GM18951 (cell line): ENCODE results near the gene SLC25A44.
"Not testable (repeated sequence)": the region's sequence is repeated elsewhere in the genome, so short reads cannot be mapped to it uniquely, and the experiment has no call there.

Experiments used
- POLR2A ChIP-seq: IDR thresholded peaks from 4 replicates; pipeline ENCODE4 v1.6.1; 2011; ENCODE audit warnings: mild to moderate bottlenecking; ENCODE audit not compliant: insufficient read length, insufficient read depth; ENCODE audit errors: extremely low read depth
- in situ Hi-C: fragments of 300-500 bp; cut with MboI; formaldehyde crosslinking; loops from one replicate; pipeline ENCODE4 v1.12.0; 2022; ENCODE audit warnings: low sequenced_read_pairs, mixed read lengths, inconsistent platforms; ENCODE audit not compliant: unreplicated experiment

The SLC25A44 gene

DNA sequence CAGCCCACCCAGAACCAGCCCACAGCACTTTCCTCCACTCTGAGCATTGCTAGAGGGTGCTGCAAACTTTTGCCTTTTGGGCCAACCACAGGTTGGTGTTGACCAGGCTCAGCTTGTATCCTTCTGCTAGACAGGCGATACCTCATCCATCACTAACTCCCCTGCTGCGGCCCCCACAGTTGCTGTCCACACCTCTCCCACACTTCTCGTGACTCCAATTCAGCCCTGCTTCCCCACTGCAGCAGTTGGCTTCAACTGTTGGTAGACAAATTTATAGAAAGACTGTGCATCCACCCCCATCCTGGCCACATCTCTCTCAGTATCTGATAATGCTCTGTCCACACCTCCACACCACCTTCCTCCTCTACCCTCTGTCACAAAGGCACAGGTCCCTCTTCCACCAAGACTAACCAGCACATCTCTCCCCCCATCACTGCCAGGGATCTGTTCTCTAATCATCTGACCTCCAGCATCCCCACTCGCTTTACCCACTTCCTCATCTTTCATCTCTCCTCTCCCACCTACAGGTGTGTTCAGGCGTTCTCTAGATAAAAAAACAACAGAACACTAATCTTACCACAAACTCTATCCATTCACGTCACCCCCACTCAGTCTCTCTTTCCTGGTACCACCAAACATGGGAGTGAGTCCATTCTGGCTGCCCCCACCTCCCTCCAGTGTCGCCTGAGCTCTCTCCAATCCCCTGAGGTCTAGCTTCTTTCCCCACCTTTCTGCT, 15.8 kb upstream of the SLC25A44 start:
- in situ Hi-C loops, result no loop called here
- no peak for TF ChIP-seq POLR2A

DNA sequence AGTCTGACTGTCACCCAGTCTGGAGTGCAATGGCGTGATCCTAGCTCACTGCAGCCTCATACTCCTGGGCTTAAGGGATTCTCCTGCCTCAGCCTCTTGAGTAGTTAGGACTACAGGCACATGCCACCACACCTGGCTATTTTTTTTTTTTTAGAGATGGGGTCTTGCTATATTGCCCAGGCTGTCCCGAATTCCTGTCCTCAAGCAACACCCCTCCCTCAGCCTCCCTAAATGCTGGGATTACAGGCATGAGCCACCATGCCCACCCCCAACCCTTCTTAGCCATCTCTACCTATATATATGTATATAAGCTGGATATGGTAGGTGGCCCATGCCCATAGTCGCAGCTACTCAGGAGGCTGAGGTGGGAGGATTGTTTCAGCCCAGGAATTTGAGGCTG, 13.4 kb upstream of the SLC25A44 start:
- in situ Hi-C loops, result no loop called here
- no peak for TF ChIP-seq POLR2A

DNA sequence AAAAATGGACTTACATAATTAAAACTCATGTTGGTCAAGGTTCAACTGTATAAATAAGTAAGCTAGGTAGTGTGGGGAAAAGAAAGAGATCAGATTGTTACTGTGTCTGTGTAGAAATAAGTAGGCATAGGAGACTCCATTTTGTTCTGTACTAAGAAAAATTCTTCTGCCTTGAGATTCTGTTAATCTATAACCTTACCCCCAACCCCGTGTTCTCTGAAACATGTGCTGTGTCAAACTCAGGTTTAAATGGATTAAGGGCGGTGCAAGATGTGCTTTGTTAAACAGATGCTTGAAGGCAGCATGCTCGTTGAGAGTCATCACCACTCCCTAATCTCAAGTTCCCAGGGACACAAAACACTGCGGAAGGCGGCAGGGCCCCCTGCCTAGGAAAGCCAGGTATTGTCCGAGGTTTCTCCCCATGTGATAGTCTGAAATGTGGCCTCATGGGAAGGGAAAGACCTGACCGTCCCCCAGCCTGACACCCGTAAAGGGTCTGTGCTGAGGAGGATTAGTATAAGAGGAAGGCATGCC, 12.4 kb upstream of the SLC25A44 start:
- in situ Hi-C loops, result not testable (repeated sequence)

DNA sequence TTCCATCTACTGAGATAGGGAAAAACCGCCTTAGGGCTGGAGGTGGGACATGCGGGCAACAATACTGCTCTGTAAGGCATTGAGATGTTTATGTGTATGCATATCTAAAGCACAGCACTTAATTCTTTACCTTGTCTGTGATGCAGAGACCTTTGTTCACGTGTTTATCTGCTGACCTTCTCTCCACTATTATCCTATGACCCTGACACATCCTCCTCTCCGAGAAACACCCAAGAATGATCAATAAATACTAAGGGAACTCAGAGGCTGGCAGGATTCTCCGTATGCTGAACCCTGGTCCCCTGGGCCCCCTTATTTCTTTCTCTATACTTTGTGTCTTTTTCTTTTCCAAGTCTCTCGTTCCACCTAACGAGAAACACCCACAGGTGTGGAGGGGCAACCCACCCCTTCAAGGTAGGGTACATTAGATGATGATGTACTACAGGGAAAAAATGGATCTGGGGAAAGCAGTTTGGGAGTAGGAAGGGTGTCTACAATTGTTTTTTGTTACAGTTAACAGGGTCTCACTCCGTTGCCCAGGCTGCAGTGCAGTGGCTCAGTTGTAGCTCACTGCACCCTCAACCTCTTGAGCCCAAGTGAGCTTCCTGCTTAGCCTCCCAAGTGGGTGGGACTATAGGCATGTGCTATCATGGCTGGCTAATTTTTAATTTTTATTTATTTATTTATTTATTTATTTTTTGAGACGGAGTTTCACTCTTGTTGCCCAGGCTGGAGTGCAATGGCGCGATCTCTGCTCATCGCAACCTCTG, 11.7 kb upstream of the SLC25A44 start:
- in situ Hi-C loops, result not testable (repeated sequence)

DNA sequence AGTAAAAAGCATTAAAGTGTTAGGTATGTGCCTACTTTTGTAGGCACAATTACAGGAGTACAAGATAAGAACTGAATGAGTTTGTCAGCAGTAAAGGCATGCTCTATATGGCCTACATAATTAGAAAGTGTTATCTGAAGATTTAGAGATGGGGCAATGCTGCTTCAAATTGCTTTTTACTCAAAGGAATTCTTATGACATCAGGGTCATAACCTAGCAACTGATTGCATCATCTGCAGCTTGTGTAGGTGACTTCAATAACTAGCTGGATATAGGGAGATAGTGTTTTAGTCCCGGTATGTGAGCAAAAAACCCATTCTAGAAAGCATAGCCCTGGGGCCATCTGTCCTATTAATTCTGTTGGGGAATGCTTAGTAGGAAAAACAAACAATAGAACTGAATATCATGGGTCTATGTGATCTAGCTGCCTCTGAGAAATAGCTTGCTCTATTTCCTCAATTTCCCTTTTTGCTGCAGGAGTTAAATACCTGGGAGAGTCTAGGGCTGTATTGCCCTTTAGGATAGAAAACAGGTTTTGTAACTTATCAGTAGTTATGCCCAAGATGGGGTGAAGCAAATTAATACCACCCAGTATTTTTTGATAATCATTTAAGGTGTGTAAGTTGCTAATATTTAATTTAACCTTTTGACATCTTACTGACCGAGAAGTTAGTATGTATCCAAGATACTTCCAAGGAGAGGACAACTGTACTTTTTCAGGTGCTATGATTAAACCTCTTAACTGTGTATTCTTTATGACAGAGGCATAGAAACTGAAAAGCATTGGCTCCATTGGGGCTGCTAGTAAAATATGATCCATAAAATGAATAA, 7.3 kb upstream of the SLC25A44 start:
- in situ Hi-C loops, result not testable (repeated sequence)

DNA sequence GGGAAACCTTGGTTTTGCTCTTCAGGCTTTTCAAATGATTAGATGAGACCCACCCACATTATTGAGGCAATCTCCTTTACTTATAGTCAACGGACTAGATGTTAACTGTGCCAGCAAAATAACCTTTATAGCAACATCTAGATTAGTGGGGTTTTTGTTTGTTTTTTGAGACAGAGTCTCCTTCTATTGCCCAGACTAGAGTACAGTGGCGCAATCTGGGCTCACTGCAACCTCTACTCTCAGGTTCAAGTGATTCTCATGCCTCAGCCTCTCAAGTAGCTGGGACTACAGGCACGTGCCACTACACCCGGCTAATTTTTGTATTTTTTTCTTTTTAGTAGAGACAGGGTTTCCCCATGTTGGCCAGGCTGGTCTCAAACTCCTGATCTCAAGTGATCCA, 3.6 kb upstream of the SLC25A44 start:
- in situ Hi-C loops, result not testable (repeated sequence)

DNA sequence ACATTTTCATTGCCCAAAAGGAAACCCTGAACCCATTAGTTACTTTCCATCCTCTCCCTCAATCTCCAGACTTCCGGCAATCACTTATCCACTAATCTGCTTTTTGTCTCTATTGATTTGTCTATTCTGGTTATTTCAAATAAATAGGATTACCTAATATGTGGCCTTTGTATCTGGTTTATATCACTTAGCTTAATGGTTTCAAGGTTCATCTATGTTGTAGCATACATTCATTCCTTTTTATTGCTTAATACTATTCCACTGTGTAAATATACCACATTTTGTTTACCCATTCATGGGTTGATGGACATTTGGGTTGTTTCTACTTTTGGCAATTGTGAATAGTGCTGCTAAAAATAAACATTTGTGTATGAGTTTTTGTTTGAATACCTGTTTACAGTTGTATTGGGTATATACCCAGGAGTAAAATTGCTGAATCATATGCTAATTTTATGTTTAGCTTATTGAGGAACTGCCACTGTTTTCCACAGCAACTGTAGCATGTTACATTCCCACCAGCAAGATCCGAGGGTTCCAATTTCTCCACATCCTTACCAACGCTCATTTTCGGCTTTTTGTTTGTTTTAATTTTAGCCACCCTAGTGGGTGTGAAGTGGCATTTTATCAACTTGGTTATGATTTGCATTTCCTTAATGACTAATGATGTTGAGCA, 2.5 kb upstream of the SLC25A44 start:
- no peak for TF ChIP-seq POLR2A
- in situ Hi-C loops, result no loop called here

DNA sequence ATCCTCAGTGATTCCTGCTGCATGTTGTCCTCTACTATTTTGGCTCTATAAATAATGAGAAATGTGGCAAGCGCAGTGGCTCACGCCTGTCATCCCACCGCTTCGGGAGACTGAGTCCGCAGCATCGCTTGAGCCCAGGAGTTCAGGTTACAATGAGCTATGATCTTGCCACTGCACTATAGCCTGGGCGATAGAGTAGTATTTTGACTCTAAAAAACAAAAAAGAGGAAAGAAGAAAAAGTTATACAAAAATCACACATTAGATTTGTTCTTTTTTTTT, 756 bp upstream of the SLC25A44 start:
- in situ Hi-C loops, result no loop called here

DNA sequence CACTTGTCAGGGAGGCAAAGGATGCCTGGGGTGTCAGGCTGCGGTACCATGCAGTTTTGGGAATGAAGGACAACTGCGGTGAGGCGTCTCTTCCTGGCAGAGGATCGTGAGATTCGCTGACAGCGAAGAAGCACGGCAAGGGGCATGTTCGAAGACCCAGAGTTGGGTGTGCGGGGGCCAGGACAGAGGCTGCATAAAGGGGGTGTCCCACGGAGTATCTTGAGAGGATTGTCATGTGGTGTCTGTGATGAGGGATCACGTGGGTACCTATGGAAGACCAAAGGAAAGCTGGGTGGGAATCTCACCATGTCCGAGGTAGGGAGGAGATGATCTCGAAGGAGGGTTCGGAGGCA, 372 bp downstream of the SLC25A44 start:
- in situ Hi-C loops, result no loop called here
- TF ChIP-seq POLR2A, result no peak

More for the DNA sequence above, 756 bp upstream of the SLC25A44 start:
- TF ChIP-seq POLR2A, result no peak

DNA sequence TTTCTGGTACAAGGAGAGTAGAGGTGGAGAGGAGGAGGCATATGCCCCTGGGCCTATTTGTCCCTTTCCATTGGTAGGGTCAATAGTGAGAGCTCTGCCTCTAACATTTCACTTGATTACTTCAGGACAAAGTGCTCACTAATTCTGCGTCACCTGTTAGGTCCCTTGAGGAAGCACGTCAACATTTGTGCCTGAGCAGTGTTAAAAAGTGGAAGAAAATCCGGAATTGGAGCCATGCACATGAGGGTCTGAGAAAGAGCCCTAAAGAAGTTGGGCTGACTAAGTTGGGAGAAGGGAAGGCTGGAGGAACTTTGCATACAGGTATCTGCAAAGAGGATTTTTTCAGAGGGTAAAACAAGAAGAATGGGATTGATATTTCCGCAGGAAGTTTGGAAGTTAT, 1.9 kb downstream of the SLC25A44 start:
- in situ Hi-C loops, result no loop called here
- no peak for TF ChIP-seq POLR2A

DNA sequence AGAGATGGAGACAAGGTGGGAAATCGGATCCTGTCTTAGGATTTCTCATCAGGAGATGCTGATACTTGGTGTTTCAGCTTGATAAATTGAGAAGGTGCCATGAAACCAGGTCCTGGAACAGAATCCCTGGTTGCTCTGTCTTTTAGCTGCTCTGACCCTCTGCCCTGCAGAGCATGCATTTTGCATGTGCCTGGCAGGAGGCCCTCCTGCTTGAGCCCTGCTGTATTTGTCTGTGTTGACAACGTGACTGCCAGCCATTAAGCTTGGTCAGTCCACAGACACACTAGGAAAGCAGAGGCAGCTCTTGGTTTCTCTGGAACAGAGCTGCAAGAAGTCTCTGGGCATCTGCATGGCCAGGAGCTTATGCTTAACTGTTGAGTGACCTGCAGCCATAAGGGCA, 2.5 kb downstream of the SLC25A44 start:
- in situ Hi-C loops, result no loop called here
- TF ChIP-seq POLR2A, result no peak

DNA sequence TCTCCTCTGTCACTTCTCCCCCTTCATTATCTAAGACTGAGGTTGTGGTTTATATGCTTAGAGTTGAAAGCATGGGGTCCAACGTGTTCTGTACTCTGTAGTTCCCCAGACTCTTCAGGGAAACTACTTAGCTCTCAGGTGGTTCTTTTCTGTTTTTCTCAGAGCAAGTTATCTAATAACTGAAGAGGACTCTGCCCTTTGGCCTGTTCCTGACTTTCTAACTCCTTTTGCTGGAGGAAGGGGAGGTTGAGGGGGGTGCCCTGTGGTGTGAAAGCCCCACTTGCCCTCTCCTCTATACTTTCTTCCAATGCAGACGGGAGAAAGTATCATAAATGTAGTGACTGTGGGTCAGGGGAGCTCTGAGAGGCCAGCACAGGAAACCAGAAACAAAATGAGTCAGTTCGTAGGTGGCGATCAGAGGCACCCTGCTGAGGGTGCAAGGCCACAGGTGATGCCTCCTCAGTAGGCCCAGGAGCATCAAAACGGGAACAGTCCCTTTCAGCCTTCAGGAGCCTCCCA, 5.0 kb downstream of the SLC25A44 start:
- no peak for TF ChIP-seq POLR2A
- in situ Hi-C loops, result no loop called here

DNA sequence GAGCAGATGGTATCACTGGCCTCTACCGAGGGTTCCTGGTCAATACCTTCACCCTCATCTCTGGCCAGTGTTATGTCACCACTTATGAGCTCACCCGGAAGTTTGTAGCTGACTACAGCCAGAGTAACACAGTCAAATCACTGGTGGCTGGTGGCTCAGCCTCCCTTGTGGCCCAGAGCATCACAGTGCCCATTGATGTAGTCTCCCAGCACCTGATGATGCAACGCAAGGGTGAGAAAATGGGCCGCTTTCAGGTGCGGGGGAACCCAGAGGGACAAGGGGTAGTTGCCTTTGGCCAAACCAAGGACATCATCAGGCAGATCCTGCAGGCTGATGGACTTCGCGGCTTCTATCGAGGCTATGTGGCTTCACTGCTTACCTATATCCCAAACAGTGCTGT, 6.1 kb downstream of the SLC25A44 start:
- TF ChIP-seq POLR2A, result no peak
- in situ Hi-C loops, result no loop called here

DNA sequence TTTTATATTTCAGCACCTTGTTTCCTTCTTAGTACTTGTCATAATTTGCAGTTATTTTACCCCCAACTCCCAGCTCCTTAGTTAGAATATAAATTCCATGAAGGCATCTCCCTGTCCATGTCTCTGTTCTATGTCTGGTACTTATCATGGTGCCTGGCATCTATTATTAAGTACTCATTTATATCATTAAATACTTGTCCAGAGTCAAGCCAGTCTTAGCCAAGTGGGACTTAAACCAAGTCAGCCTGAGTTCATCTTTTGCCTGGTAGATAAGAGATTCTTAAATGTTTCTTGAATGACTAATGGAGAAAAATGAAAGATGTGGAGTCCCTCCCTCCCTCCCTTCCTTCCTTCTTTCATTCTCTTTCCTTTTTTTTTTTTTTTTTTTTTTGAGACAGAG, 9.4 kb downstream of the SLC25A44 start:
- in situ Hi-C loops, result no loop called here
- no peak for TF ChIP-seq POLR2A
